ENCODE results near the gene GALNT17. TPM values are rescaled to one million over a fixed set of nuclear protein-coding genes. Genes with fewer than 3 reads are reported as not detected.

Gene GALNT17
- total RNA-seq, 1 experiment from 2014 or later: not detected

GRCh38 chr7:71237945-71238344 lies 106.0 kb downstream of the GALNT17 start:
- Histone ChIP-seq H3K4me1 (ENCODE audit: insufficient read depth, low read length) (no peaks in the 10 kb centered on the region), H3K36me3 (ENCODE audit: low read depth, low read length) (no peaks in the 10 kb centered on the region), H3K27ac (ENCODE audit: low read length) (no peak overlapping the region), H3F3A (ENCODE audit: low read length, unreplicated experiment) (no peaks in the 10 kb centered on the region), H3K4me2 (ENCODE audit: low read length) (no peak overlapping the region), H3K79me2 (ENCODE audit: low read length) (no peaks in the 10 kb centered on the region), H2AFZ (ENCODE audit: low read length) (no peak overlapping the region), H3K9me3 (ENCODE audit: low read length) (no peaks in the 10 kb centered on the region), H3K27me3 (ENCODE audit: low read length) (no peaks in the 10 kb centered on the region), H3K9ac (ENCODE audit: low read length) (no peak overlapping the region), H3K9me2 (replicated peaks; ENCODE audit: low read length) (no peaks in the 10 kb centered on the region), H3K4me3 (ENCODE audit: low read length) (no peak overlapping the region), H4K20me1 (ENCODE audit: low read length) (no peaks in the 10 kb centered on the region)
- BruUV-seq (replicated peaks): no TSS peak
- intact Hi-C loops (cut with micrococcal nuclease): no loop called here
- POLR2A ChIA-PET (ENCODE audit: unreplicated experiment): no interaction called here
- CTCF ChIA-PET: no interaction called here
- no peak for ATAC-seq
- TF ChIP-seq EZH2phosphoT487 (IDR thresholded peaks at IDR 0.05; ENCODE audit: borderline replicate concordance, low read length) (no peak), CTCF (conservative IDR thresholded peaks at IDR 0.05; ENCODE audit: low read depth, low read length) (no peak), EZH2 (IDR thresholded peaks at IDR 0.05; ENCODE audit: low read length, unreplicated experiment) (no peak)
- DNase-seq: no peak

- DNase-seq: no peak
Measured at GRCh38 chr7:71238581-71239295, 106.8 kb downstream of the GALNT17 start.

More at GRCh38 chr7:71238581-71239295, 106.8 kb downstream of the GALNT17 start:
- Histone ChIP-seq H2AFZ (ENCODE audit: low read length) (no peak overlapping the region), H4K20me1 (ENCODE audit: low read length) (no peaks in the 10 kb centered on the region), H3K9ac (ENCODE audit: low read length) (no peak overlapping the region), H3K79me2 (ENCODE audit: low read length) (no peaks in the 10 kb centered on the region), H3K4me2 (ENCODE audit: low read length) (no peak overlapping the region), H3K36me3 (ENCODE audit: low read depth, low read length) (no peaks in the 10 kb centered on the region), H3K4me1 (ENCODE audit: insufficient read depth, low read length) (no peaks in the 10 kb centered on the region), H3K27ac (ENCODE audit: low read length) (no peak overlapping the region), H3K27me3 (ENCODE audit: low read length) (no peaks in the 10 kb centered on the region), H3K4me3 (ENCODE audit: low read length) (no peak overlapping the region), H3K9me2 (replicated peaks; ENCODE audit: low read length) (no peaks in the 10 kb centered on the region), H3K9me3 (ENCODE audit: low read length) (no peaks in the 10 kb centered on the region), H3F3A (ENCODE audit: low read length, unreplicated experiment) (no peaks in the 10 kb centered on the region)
- ChIA-PET POLR2A (ENCODE audit: unreplicated experiment) (no interaction called here), CTCF (no interaction called here)
- no TSS peak for BruUV-seq (replicated peaks)
- ATAC-seq: no peak
- TF ChIP-seq EZH2 (IDR thresholded peaks at IDR 0.05; ENCODE audit: low read length, unreplicated experiment) (no peak), CTCF (conservative IDR thresholded peaks at IDR 0.05; ENCODE audit: low read depth, low read length) (no peak), EZH2phosphoT487 (IDR thresholded peaks at IDR 0.05; ENCODE audit: borderline replicate concordance, low read length) (no peak)
- intact Hi-C loops (cut with micrococcal nuclease): no loop called here
